HG03066 (cell line): ENCODE measurements around the gene EIF4B.

ENCODE experiments used
- ATAC-seq: cut with Tn5 transposase; IDR thresholded peaks from one replicate; pipeline ENCODE4 v1.9.1; 2021; ENCODE audit warnings: low read depth; ENCODE audit not compliant: unreplicated experiment

The EIF4B gene

GRCh38 chr12:53055471-53056266 lies 49.4 kb downstream of the EIF4B start:
- no peak for ATAC-seq

- no peak for ATAC-seq
These were observed 50.0 kb downstream of the EIF4B start for GRCh38 chr12:53056296-53056695.

- no peak for ATAC-seq
These were observed 50.6 kb downstream of the EIF4B start for GRCh38 chr12:53056901-53057300.

- ATAC-seq = no peak
These were observed 51.7 kb downstream of the EIF4B start for GRCh38 chr12:53057816-53058500.

GRCh38 chr12:53058674-53059433 lies 52.6 kb downstream of the EIF4B start:
- no peak for ATAC-seq

- ATAC-seq = no peak
These were observed 53.3 kb downstream of the EIF4B start for GRCh38 chr12:53059434-53060063.

- ATAC-seq = no peak
These were observed 53.9 kb downstream of the EIF4B start for GRCh38 chr12:53060064-53060720.

GRCh38 chr12:53060721-53061276 lies 54.5 kb downstream of the EIF4B start:
- ATAC-seq = no peak

- no peak for ATAC-seq
These were observed 55.3 kb downstream of the EIF4B start for GRCh38 chr12:53061404-53062010.

GRCh38 chr12:53062011-53062961 lies 56.0 kb downstream of the EIF4B start:
- no peak for ATAC-seq

GRCh38 chr12:53062977-53063707 lies 56.9 kb downstream of the EIF4B start:
- no peak for ATAC-seq

- ATAC-seq = no peak
These were observed 57.7 kb downstream of the EIF4B start for GRCh38 chr12:53063708-53064612.

- no peak for ATAC-seq
These were observed 58.6 kb downstream of the EIF4B start for GRCh38 chr12:53064613-53065436.

GRCh38 chr12:53065470-53065869 lies 59.2 kb downstream of the EIF4B start:
- ATAC-seq = no peak

- ATAC-seq = no peak
These were observed 60.0 kb downstream of the EIF4B start for GRCh38 chr12:53065975-53066931.
